ENCODE measurements around the gene SLC1A2.

DNA sequence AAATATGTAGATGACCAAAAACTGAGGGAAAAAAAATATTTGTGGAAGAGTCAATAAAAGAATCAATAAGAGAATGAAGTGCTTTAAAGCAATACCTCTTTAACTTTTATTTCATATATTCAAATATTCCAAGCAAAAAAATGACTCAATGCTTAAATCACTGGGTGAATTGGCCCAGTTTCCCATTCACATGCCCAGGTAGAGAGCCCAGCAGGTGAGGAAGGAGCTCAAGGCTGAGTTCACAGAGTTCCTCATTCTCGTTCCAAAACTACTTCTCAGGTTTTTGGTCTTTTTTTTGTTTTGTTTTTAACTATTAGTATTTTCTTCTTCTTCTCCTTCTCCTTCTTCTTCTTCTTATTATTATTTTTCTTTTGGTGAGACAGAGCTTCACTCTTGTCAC, 30.2 kb downstream of the SLC1A2 start:
- TF ChIP-seq, protein P1, sequence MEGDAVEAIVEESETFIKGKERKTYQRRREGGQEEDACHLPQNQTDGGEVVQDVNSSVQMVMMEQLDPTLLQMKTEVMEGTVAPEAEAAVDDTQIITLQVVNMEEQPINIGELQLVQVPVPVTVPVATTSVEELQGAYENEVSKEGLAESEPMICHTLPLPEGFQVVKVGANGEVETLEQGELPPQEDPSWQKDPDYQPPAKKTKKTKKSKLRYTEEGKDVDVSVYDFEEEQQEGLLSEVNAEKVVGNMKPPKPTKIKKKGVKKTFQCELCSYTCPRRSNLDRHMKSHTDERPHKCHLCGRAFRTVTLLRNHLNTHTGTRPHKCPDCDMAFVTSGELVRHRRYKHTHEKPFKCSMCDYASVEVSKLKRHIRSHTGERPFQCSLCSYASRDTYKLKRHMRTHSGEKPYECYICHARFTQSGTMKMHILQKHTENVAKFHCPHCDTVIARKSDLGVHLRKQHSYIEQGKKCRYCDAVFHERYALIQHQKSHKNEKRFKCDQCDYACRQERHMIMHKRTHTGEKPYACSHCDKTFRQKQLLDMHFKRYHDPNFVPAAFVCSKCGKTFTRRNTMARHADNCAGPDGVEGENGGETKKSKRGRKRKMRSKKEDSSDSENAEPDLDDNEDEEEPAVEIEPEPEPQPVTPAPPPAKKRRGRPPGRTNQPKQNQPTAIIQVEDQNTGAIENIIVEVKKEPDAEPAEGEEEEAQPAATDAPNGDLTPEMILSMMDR (IDR thresholded peaks at IDR 0.05), result no peak
- TF ChIP-seq POLR2A (IDR thresholded peaks at IDR 0.05), result no peak

Data from uterus (tissue), 2 donors.